Measurements from ENCODE around the gene XRN1.
"Not testable (repeated sequence)": the region's sequence is repeated elsewhere in the genome, so short reads cannot be mapped to it uniquely, and the experiment has no call there.

XRN1 gene

GRCh38 chr3:142434503-142434902 is 13.3 kb downstream of the XRN1 start:
- Histone ChIP-seq H3K9me3 (ENCODE audit: control insufficient read depth, insufficient read depth, low read length) (no peaks in the 10 kb centered on the region), H3K4me3 (ENCODE audit: low read depth, low read length) (no peak overlapping the region), H3K36me3 (ENCODE audit: control insufficient read depth, insufficient read depth, low read length) (peaks cover 9% of the 10 kb centered on the region), H3K4me1 (ENCODE audit: control insufficient read depth, insufficient read depth, low read length) (no peaks in the 10 kb centered on the region), H3K27me3 (ENCODE audit: control insufficient read depth, insufficient read depth, low read length) (no peaks in the 10 kb centered on the region), H3K27ac (ENCODE audit: low read depth, low read length) (no peak overlapping the region), H3K9ac (ENCODE audit: low read depth, low read length) (no peak overlapping the region)

GRCh38 chr3:142433110-142433509 is 14.7 kb downstream of the XRN1 start:
- Histone ChIP-seq H3K27me3 (ENCODE audit: control insufficient read depth, insufficient read depth, low read length) (no peaks in the 10 kb centered on the region), H3K4me3 (ENCODE audit: low read depth, low read length) (no peak overlapping the region), H3K9ac (ENCODE audit: low read depth, low read length) (no peak overlapping the region), H3K9me3 (ENCODE audit: control insufficient read depth, insufficient read depth, low read length) (no peaks in the 10 kb centered on the region), H3K27ac (ENCODE audit: low read depth, low read length) (no peak overlapping the region), H3K36me3 (ENCODE audit: control insufficient read depth, insufficient read depth, low read length) (peaks cover 12% of the 10 kb centered on the region), H3K4me1 (ENCODE audit: control insufficient read depth, insufficient read depth, low read length) (no peaks in the 10 kb centered on the region)

GRCh38 chr3:142429582-142429981 is 18.3 kb downstream of the XRN1 start:
- no peak overlapping the region for H3K27ac ChIP-seq (ENCODE audit: low read depth, low read length)
- no peak overlapping the region for H3K4me3 ChIP-seq (ENCODE audit: low read depth, low read length)
- peaks cover 12% of the 10 kb centered on the region for H3K36me3 ChIP-seq (ENCODE audit: control insufficient read depth, insufficient read depth, low read length)
- no peaks in the 10 kb centered on the region for H3K4me1 ChIP-seq (ENCODE audit: control insufficient read depth, insufficient read depth, low read length)
- H3K9ac ChIP-seq (ENCODE audit: low read depth, low read length) = no peak overlapping the region
- no peaks in the 10 kb centered on the region for H3K9me3 ChIP-seq (ENCODE audit: control insufficient read depth, insufficient read depth, low read length)
- no peaks in the 10 kb centered on the region for H3K27me3 ChIP-seq (ENCODE audit: control insufficient read depth, insufficient read depth, low read length)

- no peaks in the 10 kb centered on the region for H3K4me1 ChIP-seq (ENCODE audit: control insufficient read depth, insufficient read depth, low read length)
- H3K9ac ChIP-seq (ENCODE audit: low read depth, low read length) = no peak overlapping the region
- no peaks in the 10 kb centered on the region for H3K9me3 ChIP-seq (ENCODE audit: control insufficient read depth, insufficient read depth, low read length)
- no peak overlapping the region for H3K27ac ChIP-seq (ENCODE audit: low read depth, low read length)
- H3K36me3 ChIP-seq (ENCODE audit: control insufficient read depth, insufficient read depth, low read length) = peaks cover 29% of the 10 kb centered on the region
- H3K27me3 ChIP-seq (ENCODE audit: control insufficient read depth, insufficient read depth, low read length) = no peaks in the 10 kb centered on the region
- H3K4me3 ChIP-seq (ENCODE audit: low read depth, low read length) = no peak overlapping the region
Observed at GRCh38 chr3:142424754-142425153, 23.1 kb downstream of the XRN1 start.

- Histone ChIP-seq H3K9me3 (ENCODE audit: control insufficient read depth, insufficient read depth, low read length) (no peaks in the 10 kb centered on the region), H3K36me3 (ENCODE audit: control insufficient read depth, insufficient read depth, low read length) (peaks cover 52% of the 10 kb centered on the region), H3K4me3 (ENCODE audit: low read depth, low read length) (no peak overlapping the region), H3K4me1 (ENCODE audit: control insufficient read depth, insufficient read depth, low read length) (no peaks in the 10 kb centered on the region), H3K27ac (ENCODE audit: low read depth, low read length) (no peak overlapping the region), H3K27me3 (ENCODE audit: control insufficient read depth, insufficient read depth, low read length) (no peaks in the 10 kb centered on the region), H3K9ac (ENCODE audit: low read depth, low read length) (no peak overlapping the region)
Observed at GRCh38 chr3:142418926-142419592, 28.8 kb downstream of the XRN1 start.

- Histone ChIP-seq H3K36me3 (ENCODE audit: control insufficient read depth, insufficient read depth, low read length) (peaks cover 58% of the 10 kb centered on the region), H3K9me3 (ENCODE audit: control insufficient read depth, insufficient read depth, low read length) (no peaks in the 10 kb centered on the region), H3K27me3 (ENCODE audit: control insufficient read depth, insufficient read depth, low read length) (no peaks in the 10 kb centered on the region), H3K4me3 (ENCODE audit: low read depth, low read length) (no peak overlapping the region), H3K27ac (ENCODE audit: low read depth, low read length) (no peak overlapping the region), H3K4me1 (ENCODE audit: control insufficient read depth, insufficient read depth, low read length) (no peaks in the 10 kb centered on the region), H3K9ac (ENCODE audit: low read depth, low read length) (no peak overlapping the region)
Observed at GRCh38 chr3:142417302-142417701, 30.5 kb downstream of the XRN1 start.

GRCh38 chr3:142400537-142400936 is 47.3 kb downstream of the XRN1 start:
- H3K27ac ChIP-seq (ENCODE audit: low read depth, low read length); H3K9me3 ChIP-seq (ENCODE audit: control insufficient read depth, insufficient read depth, low read length); H3K4me3 ChIP-seq (ENCODE audit: low read depth, low read length); H3K9ac ChIP-seq (ENCODE audit: low read depth, low read length); H3K27me3 ChIP-seq (ENCODE audit: control insufficient read depth, insufficient read depth, low read length); H3K4me1 ChIP-seq (ENCODE audit: control insufficient read depth, insufficient read depth, low read length): not testable (repeated sequence)
- H3K36me3 ChIP-seq (ENCODE audit: control insufficient read depth, insufficient read depth, low read length) = peaks cover 41% of the 10 kb centered on the region

- Histone ChIP-seq H3K36me3 (ENCODE audit: control insufficient read depth, insufficient read depth, low read length) (peaks cover 33% of the 10 kb centered on the region), H3K27ac (ENCODE audit: low read depth, low read length) (no peak overlapping the region), H3K9me3 (ENCODE audit: control insufficient read depth, insufficient read depth, low read length) (no peaks in the 10 kb centered on the region), H3K4me3 (ENCODE audit: low read depth, low read length) (no peak overlapping the region), H3K9ac (ENCODE audit: low read depth, low read length) (no peak overlapping the region), H3K4me1 (ENCODE audit: control insufficient read depth, insufficient read depth, low read length) (no peaks in the 10 kb centered on the region), H3K27me3 (ENCODE audit: control insufficient read depth, insufficient read depth, low read length) (no peaks in the 10 kb centered on the region)
Observed at GRCh38 chr3:142394921-142395622, 52.8 kb downstream of the XRN1 start.

- H3K9ac ChIP-seq (ENCODE audit: low read depth, low read length) = no peak overlapping the region
- no peak overlapping the region for H3K4me3 ChIP-seq (ENCODE audit: low read depth, low read length)
- H3K27ac ChIP-seq (ENCODE audit: low read depth, low read length) = no peak overlapping the region
- no peaks in the 10 kb centered on the region for H3K9me3 ChIP-seq (ENCODE audit: control insufficient read depth, insufficient read depth, low read length)
- no peaks in the 10 kb centered on the region for H3K27me3 ChIP-seq (ENCODE audit: control insufficient read depth, insufficient read depth, low read length)
- H3K4me1 ChIP-seq (ENCODE audit: control insufficient read depth, insufficient read depth, low read length) = no peaks in the 10 kb centered on the region
- peaks cover 28% of the 10 kb centered on the region for H3K36me3 ChIP-seq (ENCODE audit: control insufficient read depth, insufficient read depth, low read length)
Observed at GRCh38 chr3:142385078-142385477, 62.8 kb downstream of the XRN1 start.

GRCh38 chr3:142374687-142375086 is 73.2 kb downstream of the XRN1 start:
- H3K9me3 ChIP-seq (ENCODE audit: control insufficient read depth, insufficient read depth, low read length) = no peaks in the 10 kb centered on the region
- peaks cover 18% of the 10 kb centered on the region for H3K36me3 ChIP-seq (ENCODE audit: control insufficient read depth, insufficient read depth, low read length)

GRCh38 chr3:142369576-142369975 is 78.3 kb downstream of the XRN1 start:
- H3K36me3 ChIP-seq (ENCODE audit: control insufficient read depth, insufficient read depth, low read length); H3K4me3 ChIP-seq (ENCODE audit: low read depth, low read length); H3K9ac ChIP-seq (ENCODE audit: low read depth, low read length); H3K27me3 ChIP-seq (ENCODE audit: control insufficient read depth, insufficient read depth, low read length); H3K27ac ChIP-seq (ENCODE audit: low read depth, low read length); H3K4me1 ChIP-seq (ENCODE audit: control insufficient read depth, insufficient read depth, low read length); H3K9me3 ChIP-seq (ENCODE audit: control insufficient read depth, insufficient read depth, low read length): not testable (repeated sequence)

More at GRCh38 chr3:142374687-142375086, 73.2 kb downstream of the XRN1 start:
- H3K27me3 ChIP-seq (ENCODE audit: control insufficient read depth, insufficient read depth, low read length) = no peaks in the 10 kb centered on the region
- no peak overlapping the region for H3K4me3 ChIP-seq (ENCODE audit: low read depth, low read length)
- no peaks in the 10 kb centered on the region for H3K4me1 ChIP-seq (ENCODE audit: control insufficient read depth, insufficient read depth, low read length)
- H3K27ac ChIP-seq (ENCODE audit: low read depth, low read length) = no peak overlapping the region
- no peak overlapping the region for H3K9ac ChIP-seq (ENCODE audit: low read depth, low read length)

Data from HUES48 (cell line).